NT2/D1 (cell line): ENCODE results near the gene DCAF8L2.

Source experiments
- SUZ12 ChIP-seq: IDR thresholded peaks from 2 replicates; pipeline ENCODE4 v1.6.1; 2011; ENCODE audit not compliant: insufficient read length, insufficient read depth; ENCODE audit errors: extremely low read depth
- YY1 ChIP-seq: IDR thresholded peaks from 2 replicates; pipeline ENCODE4 v1.6.1; 2011; ENCODE audit not compliant: insufficient read length, insufficient read depth
- ZNF274 ChIP-seq: IDR thresholded peaks from 2 replicates; pipeline ENCODE4 v1.6.1; 2011; ENCODE audit warnings: mild to moderate bottlenecking, low read depth, low read length

- TF ChIP-seq ZNF274 (no peak), YY1 (no peak), SUZ12 (no peak)
Measured at GRCh38 chrX:27680726-27681125, 90.6 kb downstream of the DCAF8L2 start.
